A673 (cell line): Measurements from ENCODE around the gene DUSP8.

Source experiments
- EZH2 ChIP-seq: fragments of 200-600 bp; sonication (generic); IDR thresholded peaks from 2 replicates; pipeline ENCODE4 v1.6.1; 2017; ENCODE audit warnings: borderline replicate concordance, low read depth, mild to moderate bottlenecking, mixed read lengths, antibody characterized with exemption, low read length; ENCODE audit not compliant: poor library complexity, severe bottlenecking
- TF ChIP-seq, protein P1 (sequence below): fragments of 300-800, 200-600 bp; sonication (generic); conservative IDR thresholded peaks from 2 replicates; pipeline ENCODE4 v1.5.1; 2017; ENCODE audit warnings: low read depth, mild to moderate bottlenecking, antibody characterized with exemption, low read length, moderate library complexity, mixed read lengths

DNA sequence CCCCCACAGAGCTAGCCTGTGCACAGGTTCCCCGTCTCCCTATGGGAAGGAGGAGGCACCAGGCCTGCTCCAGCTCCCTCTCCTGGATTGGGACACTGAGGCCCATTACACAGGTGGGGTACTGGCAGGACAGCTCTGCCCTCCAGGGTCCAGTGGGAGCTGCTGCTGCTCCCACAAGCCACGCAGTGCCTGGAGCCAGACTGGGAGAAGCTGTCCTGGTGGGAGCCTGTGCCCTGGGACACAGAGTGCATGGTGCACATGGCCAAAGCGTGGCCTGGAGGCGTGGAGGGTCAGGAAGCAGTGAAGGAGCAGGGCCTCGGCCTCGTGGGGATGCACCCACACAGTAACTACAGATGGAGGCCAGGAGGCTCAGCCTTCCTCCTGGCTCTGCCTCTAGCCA lies 27.5 kb downstream of the DUSP8 start:
- TF ChIP-seq, protein P1, sequence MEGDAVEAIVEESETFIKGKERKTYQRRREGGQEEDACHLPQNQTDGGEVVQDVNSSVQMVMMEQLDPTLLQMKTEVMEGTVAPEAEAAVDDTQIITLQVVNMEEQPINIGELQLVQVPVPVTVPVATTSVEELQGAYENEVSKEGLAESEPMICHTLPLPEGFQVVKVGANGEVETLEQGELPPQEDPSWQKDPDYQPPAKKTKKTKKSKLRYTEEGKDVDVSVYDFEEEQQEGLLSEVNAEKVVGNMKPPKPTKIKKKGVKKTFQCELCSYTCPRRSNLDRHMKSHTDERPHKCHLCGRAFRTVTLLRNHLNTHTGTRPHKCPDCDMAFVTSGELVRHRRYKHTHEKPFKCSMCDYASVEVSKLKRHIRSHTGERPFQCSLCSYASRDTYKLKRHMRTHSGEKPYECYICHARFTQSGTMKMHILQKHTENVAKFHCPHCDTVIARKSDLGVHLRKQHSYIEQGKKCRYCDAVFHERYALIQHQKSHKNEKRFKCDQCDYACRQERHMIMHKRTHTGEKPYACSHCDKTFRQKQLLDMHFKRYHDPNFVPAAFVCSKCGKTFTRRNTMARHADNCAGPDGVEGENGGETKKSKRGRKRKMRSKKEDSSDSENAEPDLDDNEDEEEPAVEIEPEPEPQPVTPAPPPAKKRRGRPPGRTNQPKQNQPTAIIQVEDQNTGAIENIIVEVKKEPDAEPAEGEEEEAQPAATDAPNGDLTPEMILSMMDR: no peak
- no peak for TF ChIP-seq EZH2
